Activated CD4-positive, alpha-beta T cell treated with anti-CD3 and anti-CD28 coated beads, Interleukin-2, amount 10 ng/mL, durations not matched to agents 24 days and 14 days (primary cell): ENCODE data around the gene PKNOX1. TPM values are rescaled to one million over a fixed set of nuclear protein-coding genes. Genes with fewer than 3 reads are reported as not detected.
"Not testable (repeated sequence)": the region's sequence is repeated elsewhere in the genome, so short reads cannot be mapped to it uniquely, and the experiment has no call there.

Experiments used
- DNase-seq: peaks from one replicate; pipeline ENCODE4 v3.0.0; 2022
- H3K27ac Mint-ChIP-seq: one replicate; pipeline ENCODE4 v1.8.0; 2022; ENCODE audit warnings: mild to moderate bottlenecking, mixed read lengths
- H3K27me3 Mint-ChIP-seq: one replicate; pipeline ENCODE4 v1.8.0; 2022; ENCODE audit warnings: mixed read lengths
- H3K36me3 Mint-ChIP-seq: one replicate; pipeline ENCODE4 v1.8.0; 2022; ENCODE audit warnings: low read depth, mild to moderate bottlenecking, mixed read lengths
- H3K4me1 Mint-ChIP-seq: one replicate; pipeline ENCODE4 v1.8.0; 2021; ENCODE audit warnings: mixed read lengths
- H3K4me3 Mint-ChIP-seq: one replicate; pipeline ENCODE4 v1.8.0; 2022; ENCODE audit warnings: mild to moderate bottlenecking, moderate library complexity, mixed read lengths
- H3K9me3 Mint-ChIP-seq: one replicate; pipeline ENCODE4 v1.8.0; 2021; ENCODE audit warnings: mixed read lengths
- intact Hi-C: fragments of 100-400 bp; cut with micrococcal nuclease; formaldehyde crosslinking; loops from one replicate; pipeline ENCODE4 v1.15.1; 2023
- total RNA-seq: library from RNA; stranded (reverse); gene quantifications from 2 replicates; pipeline ENCODE4 v1.2.3, GENCODE V29; 2022

The PKNOX1 gene
- total RNA-seq, 1 donor from 2014 or later: 23.1 TPM

- intact Hi-C loops, DNase-seq, H3K9me3 Mint-ChIP-seq: not testable (repeated sequence)
Measured at GRCh38 chr21:43045876-43046821, 71.8 kb downstream of the PKNOX1 start.

GRCh38 chr21:43053112-43053511 lies 78.8 kb downstream of the PKNOX1 start:
- H3K4me3 Mint-ChIP-seq, H3K27ac Mint-ChIP-seq, H3K4me1 Mint-ChIP-seq, intact Hi-C loops, H3K36me3 Mint-ChIP-seq, DNase-seq, H3K9me3 Mint-ChIP-seq, H3K27me3 Mint-ChIP-seq: not testable (repeated sequence)

More at GRCh38 chr21:43045876-43046821, 71.8 kb downstream of the PKNOX1 start:
- H3K36me3 Mint-ChIP-seq, H3K27ac Mint-ChIP-seq, H3K27me3 Mint-ChIP-seq, H3K4me1 Mint-ChIP-seq, H3K4me3 Mint-ChIP-seq: not testable (repeated sequence)

GRCh38 chr21:43062955-43063664 lies 88.7 kb downstream of the PKNOX1 start:
- H3K27ac Mint-ChIP-seq, H3K9me3 Mint-ChIP-seq, H3K36me3 Mint-ChIP-seq, H3K4me3 Mint-ChIP-seq, DNase-seq, H3K27me3 Mint-ChIP-seq, H3K4me1 Mint-ChIP-seq, intact Hi-C loops: not testable (repeated sequence)

- H3K27me3 Mint-ChIP-seq, DNase-seq, H3K36me3 Mint-ChIP-seq: not testable (repeated sequence)
Measured at GRCh38 chr21:43064265-43064917, 90.0 kb downstream of the PKNOX1 start.

GRCh38 chr21:43065991-43066390 lies 91.6 kb downstream of the PKNOX1 start:
- H3K4me3 Mint-ChIP-seq, H3K4me1 Mint-ChIP-seq, H3K9me3 Mint-ChIP-seq, intact Hi-C loops, H3K27ac Mint-ChIP-seq, H3K27me3 Mint-ChIP-seq, H3K36me3 Mint-ChIP-seq: not testable (repeated sequence)
- DNase-seq: peak; percentile 14

More at GRCh38 chr21:43064265-43064917, 90.0 kb downstream of the PKNOX1 start:
- H3K27ac Mint-ChIP-seq, intact Hi-C loops, H3K9me3 Mint-ChIP-seq, H3K4me1 Mint-ChIP-seq, H3K4me3 Mint-ChIP-seq: not testable (repeated sequence)

GRCh38 chr21:43066690-43067089 lies 92.3 kb downstream of the PKNOX1 start:
- H3K9me3 Mint-ChIP-seq, H3K27me3 Mint-ChIP-seq, H3K36me3 Mint-ChIP-seq, H3K4me3 Mint-ChIP-seq, H3K27ac Mint-ChIP-seq, intact Hi-C loops, H3K4me1 Mint-ChIP-seq: not testable (repeated sequence)
- DNase-seq: peak; percentile 11

GRCh38 chr21:43068065-43068464 lies 93.7 kb downstream of the PKNOX1 start:
- intact Hi-C loops, DNase-seq, H3K27me3 Mint-ChIP-seq, H3K4me1 Mint-ChIP-seq, H3K4me3 Mint-ChIP-seq, H3K9me3 Mint-ChIP-seq, H3K36me3 Mint-ChIP-seq, H3K27ac Mint-ChIP-seq: not testable (repeated sequence)

- H3K4me3 Mint-ChIP-seq: not testable (repeated sequence)
Measured at GRCh38 chr21:43069682-43070081, 95.3 kb downstream of the PKNOX1 start.

GRCh38 chr21:43072742-43073141 lies 98.4 kb downstream of the PKNOX1 start:
- H3K27me3 Mint-ChIP-seq, intact Hi-C loops, H3K36me3 Mint-ChIP-seq, DNase-seq, H3K4me1 Mint-ChIP-seq, H3K27ac Mint-ChIP-seq, H3K4me3 Mint-ChIP-seq, H3K9me3 Mint-ChIP-seq: not testable (repeated sequence)

More at GRCh38 chr21:43069682-43070081, 95.3 kb downstream of the PKNOX1 start:
- H3K36me3 Mint-ChIP-seq, H3K27ac Mint-ChIP-seq, H3K27me3 Mint-ChIP-seq, DNase-seq, H3K4me1 Mint-ChIP-seq, intact Hi-C loops, H3K9me3 Mint-ChIP-seq: not testable (repeated sequence)

GRCh38 chr21:43074401-43075169 lies 100.2 kb downstream of the PKNOX1 start:
- H3K27ac Mint-ChIP-seq, H3K4me3 Mint-ChIP-seq: not testable (repeated sequence)

GRCh38 chr21:43075170-43076022 lies 101.0 kb downstream of the PKNOX1 start, which contains the start of gene CBS:
CBS (minus strand) TSS chr21:43075835; CDS start chr21:43072193, 3,642 bp downstream.
- intact Hi-C loops, H3K36me3 Mint-ChIP-seq, H3K4me3 Mint-ChIP-seq, H3K27ac Mint-ChIP-seq, H3K9me3 Mint-ChIP-seq, H3K27me3 Mint-ChIP-seq, DNase-seq, H3K4me1 Mint-ChIP-seq: not testable (repeated sequence)

More at GRCh38 chr21:43074401-43075169, 100.2 kb downstream of the PKNOX1 start:
- H3K27me3 Mint-ChIP-seq, H3K9me3 Mint-ChIP-seq, H3K4me1 Mint-ChIP-seq, H3K36me3 Mint-ChIP-seq, intact Hi-C loops, DNase-seq: not testable (repeated sequence)

- H3K9me3 Mint-ChIP-seq, H3K4me3 Mint-ChIP-seq, H3K27me3 Mint-ChIP-seq, H3K27ac Mint-ChIP-seq, H3K36me3 Mint-ChIP-seq, H3K4me1 Mint-ChIP-seq, DNase-seq, intact Hi-C loops: not testable (repeated sequence)
Measured at GRCh38 chr21:43076023-43076637, 101.8 kb downstream of the PKNOX1 start.
